Measurements from ENCODE around the gene EDIL3.

DNA sequence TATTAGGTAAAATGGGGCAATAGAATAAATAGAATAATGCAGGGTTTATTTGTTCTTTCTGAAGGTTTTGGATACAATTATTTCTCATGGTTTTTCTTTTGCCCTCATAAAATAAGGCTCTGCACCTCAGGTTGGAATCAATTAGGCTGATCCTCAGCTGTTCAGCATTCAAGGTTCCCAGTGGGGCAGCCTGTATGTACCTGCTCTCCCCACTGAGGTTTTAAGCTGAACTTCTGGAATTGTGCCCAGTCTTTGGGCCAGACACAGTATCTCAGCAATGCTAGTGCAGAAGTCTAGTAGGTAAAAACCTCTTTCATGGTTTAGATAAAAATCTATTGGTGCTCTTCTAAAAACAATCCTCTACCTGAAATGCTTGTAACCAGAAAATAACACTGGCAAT lies 98.0 kb downstream of the EDIL3 start:
- no peak for TF ChIP-seq TAF1 (IDR thresholded peaks at IDR 0.05; ENCODE audit: borderline replicate concordance, insufficient read depth, low read length)
- TF ChIP-seq, protein P1, sequence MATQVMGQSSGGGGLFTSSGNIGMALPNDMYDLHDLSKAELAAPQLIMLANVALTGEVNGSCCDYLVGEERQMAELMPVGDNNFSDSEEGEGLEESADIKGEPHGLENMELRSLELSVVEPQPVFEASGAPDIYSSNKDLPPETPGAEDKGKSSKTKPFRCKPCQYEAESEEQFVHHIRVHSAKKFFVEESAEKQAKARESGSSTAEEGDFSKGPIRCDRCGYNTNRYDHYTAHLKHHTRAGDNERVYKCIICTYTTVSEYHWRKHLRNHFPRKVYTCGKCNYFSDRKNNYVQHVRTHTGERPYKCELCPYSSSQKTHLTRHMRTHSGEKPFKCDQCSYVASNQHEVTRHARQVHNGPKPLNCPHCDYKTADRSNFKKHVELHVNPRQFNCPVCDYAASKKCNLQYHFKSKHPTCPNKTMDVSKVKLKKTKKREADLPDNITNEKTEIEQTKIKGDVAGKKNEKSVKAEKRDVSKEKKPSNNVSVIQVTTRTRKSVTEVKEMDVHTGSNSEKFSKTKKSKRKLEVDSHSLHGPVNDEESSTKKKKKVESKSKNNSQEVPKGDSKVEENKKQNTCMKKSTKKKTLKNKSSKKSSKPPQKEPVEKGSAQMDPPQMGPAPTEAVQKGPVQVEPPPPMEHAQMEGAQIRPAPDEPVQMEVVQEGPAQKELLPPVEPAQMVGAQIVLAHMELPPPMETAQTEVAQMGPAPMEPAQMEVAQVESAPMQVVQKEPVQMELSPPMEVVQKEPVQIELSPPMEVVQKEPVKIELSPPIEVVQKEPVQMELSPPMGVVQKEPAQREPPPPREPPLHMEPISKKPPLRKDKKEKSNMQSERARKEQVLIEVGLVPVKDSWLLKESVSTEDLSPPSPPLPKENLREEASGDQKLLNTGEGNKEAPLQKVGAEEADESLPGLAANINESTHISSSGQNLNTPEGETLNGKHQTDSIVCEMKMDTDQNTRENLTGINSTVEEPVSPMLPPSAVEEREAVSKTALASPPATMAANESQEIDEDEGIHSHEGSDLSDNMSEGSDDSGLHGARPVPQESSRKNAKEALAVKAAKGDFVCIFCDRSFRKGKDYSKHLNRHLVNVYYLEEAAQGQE (IDR thresholded peaks at IDR 0.05; ENCODE audit: insufficient read depth in 1 of 2, low read depth in 2 of 2, low read length in 2 of 2): no peak
- no peak for TF ChIP-seq FOXP2 (optimal IDR thresholded peaks at IDR 0.05; ENCODE audit: borderline replicate concordance, extremely low read depth, extremely low read length, insufficient read depth)
- TF ChIP-seq POLR2AphosphoS5 (IDR thresholded peaks at IDR 0.05; ENCODE audit: low read depth, low read length): no peak

Measured in PFSK-1 (cell line).